Measurements from ENCODE around the gene ADAM23.

ADAM23 gene

GRCh38 chr2:206477296-206477695, 34.0 kb downstream of the ADAM23 start:
- no peak overlapping the region for H3K4me3 ChIP-seq (replicated peaks; ENCODE audit: low read depth, low read length)
- TF ChIP-seq CTCF (IDR thresholded peaks at IDR 0.05; ENCODE audit: low read depth, low read length, missing control alignments): no peak
- DNase-seq (ENCODE audit: extremely low read depth, low read depth): no peak

- no peak for TF ChIP-seq CTCF (IDR thresholded peaks at IDR 0.05; ENCODE audit: low read depth, low read length, missing control alignments)
- DNase-seq (ENCODE audit: extremely low read depth, low read depth): no peak
- H3K4me3 ChIP-seq (replicated peaks; ENCODE audit: low read depth, low read length): no peak overlapping the region
Observed at GRCh38 chr2:206478340-206478739, 35.0 kb downstream of the ADAM23 start.

- DNase-seq (ENCODE audit: extremely low read depth, low read depth): no peak
- no peak overlapping the region for H3K4me3 ChIP-seq (replicated peaks; ENCODE audit: low read depth, low read length)
- no peak for TF ChIP-seq CTCF (IDR thresholded peaks at IDR 0.05; ENCODE audit: low read depth, low read length, missing control alignments)
Observed at GRCh38 chr2:206480161-206480560, 36.8 kb downstream of the ADAM23 start.

- DNase-seq (ENCODE audit: extremely low read depth, low read depth): no peak
- no peak overlapping the region for H3K4me3 ChIP-seq (replicated peaks; ENCODE audit: low read depth, low read length)
- no peak for TF ChIP-seq CTCF (IDR thresholded peaks at IDR 0.05; ENCODE audit: low read depth, low read length, missing control alignments)
Observed at GRCh38 chr2:206480620-206481019, 37.3 kb downstream of the ADAM23 start.

GRCh38 chr2:206481056-206481455, 37.7 kb downstream of the ADAM23 start:
- DNase-seq (ENCODE audit: extremely low read depth, low read depth): no peak
- TF ChIP-seq CTCF (IDR thresholded peaks at IDR 0.05; ENCODE audit: low read depth, low read length, missing control alignments): no peak
- no peak overlapping the region for H3K4me3 ChIP-seq (replicated peaks; ENCODE audit: low read depth, low read length)

GRCh38 chr2:206482123-206482522, 38.8 kb downstream of the ADAM23 start:
- H3K4me3 ChIP-seq (replicated peaks; ENCODE audit: low read depth, low read length): no peak overlapping the region
- TF ChIP-seq CTCF (IDR thresholded peaks at IDR 0.05; ENCODE audit: low read depth, low read length, missing control alignments): no peak
- no peak for DNase-seq (ENCODE audit: extremely low read depth, low read depth)

GRCh38 chr2:206482633-206483032, 39.3 kb downstream of the ADAM23 start:
- TF ChIP-seq CTCF (IDR thresholded peaks at IDR 0.05; ENCODE audit: low read depth, low read length, missing control alignments): no peak
- H3K4me3 ChIP-seq (replicated peaks; ENCODE audit: low read depth, low read length): no peak overlapping the region
- DNase-seq (ENCODE audit: extremely low read depth, low read depth): no peak

Data from HFF-Myc (cell line).